ENCODE data around the gene SLC28A3.

SLC28A3 gene

GRCh38 chr9:84238652-84239051 is 101.9 kb downstream of the SLC28A3 start:
- DNase-seq = no peak

DNA sequence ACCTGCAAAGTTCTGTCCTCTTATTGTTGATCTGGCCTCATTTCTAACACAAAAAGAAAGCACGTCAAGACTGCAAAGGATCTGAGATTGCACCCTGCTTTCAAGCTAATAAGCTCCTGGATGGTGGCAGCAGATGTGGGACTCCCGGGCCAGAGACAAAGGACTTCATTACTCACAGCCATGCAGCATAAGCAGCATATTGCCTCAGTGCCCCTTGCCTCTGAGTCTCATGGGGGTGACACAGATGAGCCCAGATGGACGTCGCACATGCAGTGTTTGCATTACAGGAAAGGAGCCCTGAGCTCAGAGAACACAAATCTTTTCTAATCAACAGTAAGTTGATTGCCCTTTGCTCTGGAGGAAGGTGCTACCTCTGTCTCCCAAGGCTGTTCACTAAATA is 105.0 kb downstream of the SLC28A3 start:
- DNase-seq = peak; percentile 42

DNA sequence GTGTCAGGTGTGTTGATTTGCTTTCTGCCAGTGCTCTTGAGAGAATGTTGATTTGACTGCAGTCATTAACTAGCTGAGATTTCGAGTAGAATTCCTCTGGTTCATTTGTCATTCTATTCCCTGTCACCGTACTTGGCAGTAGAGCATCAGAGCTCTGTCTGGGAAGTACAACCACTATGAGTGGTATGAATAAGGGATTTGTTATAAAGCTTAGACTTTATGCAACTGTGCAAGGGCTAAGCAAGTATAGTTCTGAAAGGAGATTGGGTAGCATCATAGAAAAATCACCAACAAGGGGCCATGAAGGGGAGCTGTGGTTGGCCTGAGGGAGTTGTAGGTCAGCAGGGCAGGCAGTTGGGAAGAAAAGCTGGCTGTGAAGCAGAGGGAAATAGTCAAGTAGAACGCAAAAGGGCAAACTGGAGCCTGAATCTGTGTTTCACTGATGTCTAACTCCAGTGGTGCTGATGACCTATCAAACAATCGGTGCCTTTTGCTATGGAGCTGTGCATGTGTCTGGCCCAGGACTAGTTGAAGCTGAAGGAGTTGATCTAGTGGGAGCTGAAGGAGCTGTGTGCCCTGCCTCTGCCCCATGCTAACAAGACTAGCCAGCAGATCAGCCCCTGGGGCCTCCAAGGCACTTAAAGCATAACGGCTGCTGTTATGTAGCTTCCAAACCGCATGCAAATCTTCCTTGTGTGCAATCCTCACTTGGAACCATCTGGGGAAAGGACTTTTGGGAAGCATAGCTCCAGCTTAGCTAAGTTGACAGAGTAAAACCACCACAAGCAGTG is 110.0 kb downstream of the SLC28A3 start:
- peak; percentile 72 for DNase-seq

GRCh38 chr9:84229191-84229590 is 111.4 kb downstream of the SLC28A3 start:
- no peak for DNase-seq

DNA sequence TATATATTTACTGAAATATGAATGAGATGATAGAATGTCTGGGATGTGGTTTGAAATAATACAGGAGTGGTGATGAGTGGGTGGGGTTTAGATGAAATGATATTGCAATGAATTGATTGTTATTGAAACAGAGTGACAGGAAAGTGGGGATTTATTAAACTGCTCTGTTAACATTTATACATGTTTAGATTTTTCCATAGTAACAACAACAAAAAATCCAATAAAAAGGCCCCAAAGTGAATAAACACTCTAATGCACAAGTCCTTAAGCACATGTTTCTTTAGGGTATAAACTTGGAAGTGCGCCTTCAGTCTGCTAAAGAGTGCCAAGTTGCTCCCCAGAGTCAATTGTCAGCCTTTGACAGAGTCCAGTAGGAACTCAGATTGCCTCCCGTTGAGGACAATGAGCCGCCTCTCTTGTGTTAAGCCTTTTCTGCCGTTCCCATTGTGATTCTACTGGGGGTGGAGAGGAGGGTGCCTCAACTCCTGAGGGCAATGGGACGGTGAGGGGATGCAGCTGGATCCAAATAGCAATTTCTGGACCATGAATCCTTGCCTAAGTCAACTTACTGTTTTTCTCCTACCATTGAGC is 112.3 kb downstream of the SLC28A3 start:
- peak; percentile 43 for DNase-seq

GRCh38 chr9:84226126-84226525 is 114.4 kb downstream of the SLC28A3 start:
- DNase-seq = no peak

Data from eye (tissue), 1 donor.